MM.1S (cell line): ENCODE results near the gene CHSY3.

ENCODE experiments used
- EZH2phosphoT487 ChIP-seq: fragments of 300-600 bp; sonication (generic); IDR thresholded peaks from 2 replicates; pipeline ENCODE4 v1.6.1; 2018; ENCODE audit warnings: antibody characterized with exemption, low read length
- TF ChIP-seq, protein P1 (sequence below): fragments of 300-600 bp; sonication (generic); IDR thresholded peaks from 2 replicates; pipeline ENCODE4 v1.5.1; 2016; ENCODE audit warnings: antibody characterized with exemption, low read length, mixed read lengths

- TF ChIP-seq EZH2phosphoT487 = no peak
- TF ChIP-seq, protein P1, sequence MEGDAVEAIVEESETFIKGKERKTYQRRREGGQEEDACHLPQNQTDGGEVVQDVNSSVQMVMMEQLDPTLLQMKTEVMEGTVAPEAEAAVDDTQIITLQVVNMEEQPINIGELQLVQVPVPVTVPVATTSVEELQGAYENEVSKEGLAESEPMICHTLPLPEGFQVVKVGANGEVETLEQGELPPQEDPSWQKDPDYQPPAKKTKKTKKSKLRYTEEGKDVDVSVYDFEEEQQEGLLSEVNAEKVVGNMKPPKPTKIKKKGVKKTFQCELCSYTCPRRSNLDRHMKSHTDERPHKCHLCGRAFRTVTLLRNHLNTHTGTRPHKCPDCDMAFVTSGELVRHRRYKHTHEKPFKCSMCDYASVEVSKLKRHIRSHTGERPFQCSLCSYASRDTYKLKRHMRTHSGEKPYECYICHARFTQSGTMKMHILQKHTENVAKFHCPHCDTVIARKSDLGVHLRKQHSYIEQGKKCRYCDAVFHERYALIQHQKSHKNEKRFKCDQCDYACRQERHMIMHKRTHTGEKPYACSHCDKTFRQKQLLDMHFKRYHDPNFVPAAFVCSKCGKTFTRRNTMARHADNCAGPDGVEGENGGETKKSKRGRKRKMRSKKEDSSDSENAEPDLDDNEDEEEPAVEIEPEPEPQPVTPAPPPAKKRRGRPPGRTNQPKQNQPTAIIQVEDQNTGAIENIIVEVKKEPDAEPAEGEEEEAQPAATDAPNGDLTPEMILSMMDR = no peak
These were observed 163.1 kb downstream of the CHSY3 start for GRCh38 chr5:130067364-130067763.
